Lower lobe of right lung (tissue), 2 donors: ENCODE measurements around the gene TTC22. TPM values are rescaled to one million over a fixed set of nuclear protein-coding genes. Genes with fewer than 3 reads are reported as not detected.

Experiments used
- ATAC-seq, 2 donors: fragments of 200-7000 bp; cut with Tn5 transposase; one replicate each; pipeline ENCODE4 v1.9.1; 2020 to 2022; ENCODE audit warnings: mild to moderate bottlenecking in 2 of 2, moderate library complexity in 2 of 2
- DNase-seq: peaks from one replicate; pipeline ENCODE4 v3.0.0-alpha.2; 2020
- H3K27ac ChIP-seq: fragments of 200-600 bp; one replicate; pipeline ENCODE4 v1.8.0; 2022
- H3K27me3 ChIP-seq: fragments of 200-600 bp; one replicate; pipeline ENCODE4 v1.8.0; 2022; ENCODE audit warnings: low read depth
- H3K36me3 ChIP-seq: fragments of 200-600 bp; one replicate; pipeline ENCODE4 v1.8.0; 2022; ENCODE audit warnings: mild to moderate bottlenecking
- H3K4me1 ChIP-seq: fragments of 200-600 bp; one replicate; pipeline ENCODE4 v1.8.0; 2022
- H3K4me3 ChIP-seq: fragments of 200-600 bp; one replicate; pipeline ENCODE4 v1.8.0; 2022; ENCODE audit warnings: mild to moderate bottlenecking
- H3K9me3 ChIP-seq: fragments of 200-600 bp; one replicate; pipeline ENCODE4 v1.8.0; 2022
- CTCF ChIP-seq: fragments of 200-600 bp; IDR thresholded peaks from one replicate; pipeline ENCODE4 v1.8.0; 2022; ENCODE audit warnings: antibody characterized with exemption, mild to moderate bottlenecking
- intact Hi-C: fragments of 100-400 bp; cut with DNase I; formaldehyde crosslinking; loops from one replicate; pipeline ENCODE4 v1.11.0; 2022
- total RNA-seq: library from RNA; stranded (reverse); fragmentation: NEBNext Ultra II Directional; extraction: Animal tissue kit (Norgen Biotek cat#: 25700); gene quantifications from one replicate; pipeline ENCODE4 v1.2.1, GENCODE V29; 2021
- donor health status: DM: no; HTN: yes; CAD: no; lungs with severe emphysema.

The TTC22 gene
- total RNA-seq, 1 donor from 2014 or later = 8.4 TPM

- DNase-seq (no peak), ATAC-seq (no peak)
- Histone ChIP-seq H3K27ac (no peak overlapping the region), H3K36me3 (no peaks in the 10 kb centered on the region), H3K9me3 (no peaks in the 10 kb centered on the region), H3K4me3 (no peak overlapping the region), H3K27me3 (peaks cover 2% of the 10 kb centered on the region), H3K4me1 (peaks cover 6% of the 10 kb centered on the region)
- TF ChIP-seq CTCF = no peak
- intact Hi-C loops = no loop called here
These were observed 5.8 kb downstream of the TTC22 start for GRCh38 chr1:54795356-54795665.

DNA sequence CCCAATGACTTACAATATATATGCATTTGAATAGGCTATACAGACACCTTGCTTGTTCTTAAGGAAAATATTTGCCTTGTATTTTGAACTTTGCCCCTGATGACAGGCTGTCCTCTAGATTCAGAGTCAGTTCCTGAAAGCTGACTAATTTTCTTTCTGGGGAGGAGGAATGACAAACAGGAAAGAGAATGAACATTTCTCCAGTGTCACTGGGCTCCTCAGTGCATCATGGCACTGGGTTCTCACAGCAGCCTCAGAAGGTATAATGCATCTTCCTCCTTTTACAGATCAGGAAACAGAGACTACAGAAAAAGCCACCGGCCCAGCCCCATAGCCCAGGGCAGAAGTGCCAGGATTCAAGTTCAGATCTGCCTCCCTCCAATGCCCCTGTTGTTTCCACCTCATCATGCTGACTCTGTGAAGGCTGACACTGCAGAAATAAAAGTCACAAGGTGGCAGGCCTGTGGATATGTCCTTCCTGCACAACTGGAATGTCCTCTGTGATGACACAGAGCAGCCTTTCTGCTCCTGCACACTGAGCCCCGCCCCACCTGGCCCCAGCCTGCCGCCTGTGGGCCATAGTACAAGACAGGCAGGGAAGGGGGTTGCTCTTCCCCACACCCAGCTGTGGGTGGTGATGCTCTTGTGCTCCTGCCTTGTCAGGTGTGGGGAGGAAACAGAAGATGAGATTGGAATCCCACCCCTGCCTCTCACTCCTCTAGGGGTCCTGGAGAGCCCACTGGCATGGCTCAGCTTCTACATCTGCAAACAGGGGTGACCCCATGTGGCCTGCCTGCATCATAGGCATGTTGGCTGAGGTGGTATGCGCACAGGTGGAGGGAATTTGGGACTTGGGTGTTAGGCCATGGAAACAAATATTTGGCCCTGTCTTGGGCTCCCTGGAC is 6.4 kb downstream of the TTC22 start:
- Histone ChIP-seq H3K4me1 (no peaks in the 10 kb centered on the region), H3K27ac (no peak overlapping the region), H3K27me3 (no peaks in the 10 kb centered on the region), H3K36me3 (no peaks in the 10 kb centered on the region), H3K9me3 (no peaks in the 10 kb centered on the region), H3K4me3 (no peak overlapping the region)
- no peak for TF ChIP-seq CTCF
- DNase-seq (no peak), ATAC-seq (no peak)
- intact Hi-C loops = no loop called here

DNA sequence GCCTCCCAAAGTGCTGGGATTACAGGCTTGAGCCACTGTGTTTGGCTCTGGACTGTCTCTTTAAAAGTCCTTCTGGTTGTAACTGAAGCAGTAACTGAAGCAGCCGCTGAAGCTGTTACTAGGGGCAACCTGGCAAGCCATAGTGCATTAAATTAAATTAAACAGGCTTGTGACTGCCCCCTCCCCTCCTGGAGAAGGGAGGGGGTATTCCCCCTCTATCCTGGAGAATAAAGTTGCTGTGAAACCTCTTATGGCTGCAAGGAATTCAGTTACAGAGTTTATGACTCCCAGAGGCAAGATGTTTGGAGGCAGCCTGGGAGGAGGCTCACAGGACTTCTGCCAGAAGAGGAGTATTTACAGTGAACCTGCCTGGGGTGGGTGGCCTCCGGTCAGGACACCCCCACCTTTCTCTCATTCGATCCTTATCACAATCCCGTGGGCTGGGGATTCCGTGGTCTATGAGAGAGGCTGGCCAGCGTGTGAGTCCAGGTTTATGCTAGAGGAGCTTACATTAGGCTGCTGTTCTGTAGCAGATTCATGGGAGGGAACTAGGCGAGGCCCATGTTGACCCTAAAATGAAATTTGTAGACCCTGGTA is 8.3 kb downstream of the TTC22 start:
- intact Hi-C loops = no loop called here
- no peaks in the 10 kb centered on the region for H3K9me3 ChIP-seq
- H3K27ac ChIP-seq = no peak overlapping the region
- no peaks in the 10 kb centered on the region for H3K27me3 ChIP-seq
- no peaks in the 10 kb centered on the region for H3K4me1 ChIP-seq
- no peaks in the 10 kb centered on the region for H3K36me3 ChIP-seq
- no peak for TF ChIP-seq CTCF
- peak; percentile 23 for DNase-seq
- no peak for ATAC-seq
- no peak overlapping the region for H3K4me3 ChIP-seq

DNA sequence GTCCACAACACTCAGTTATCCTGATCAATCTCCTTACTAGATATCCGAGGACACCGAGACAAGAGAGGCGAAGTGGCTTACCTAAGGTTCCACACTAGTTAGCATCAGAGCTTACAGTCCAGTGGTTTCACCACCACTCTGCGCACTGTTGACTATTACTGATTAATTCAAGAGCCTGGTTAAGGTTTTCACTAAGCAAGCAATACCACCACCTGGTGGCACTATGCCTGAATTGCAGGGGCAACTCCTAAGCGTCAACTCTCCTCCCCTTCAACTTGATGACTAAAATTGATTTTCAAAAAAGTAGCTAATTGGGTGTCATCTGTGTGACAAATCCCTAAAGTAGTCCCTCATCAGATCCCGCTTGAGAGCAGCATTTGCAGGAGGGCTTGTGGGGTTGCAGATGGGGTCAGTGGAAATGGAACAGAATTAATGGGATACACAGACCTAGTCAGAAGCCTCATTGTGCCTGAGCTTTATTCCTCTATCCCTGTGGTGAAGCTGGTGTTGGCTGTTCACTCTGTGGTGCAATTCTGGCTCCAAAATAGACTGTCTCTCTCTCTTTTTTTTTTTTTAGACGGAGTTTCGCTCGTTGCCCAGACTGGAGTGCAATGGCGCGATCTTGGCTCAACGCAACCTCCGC is 9.1 kb downstream of the TTC22 start:
- peak; percentile 46 for TF ChIP-seq CTCF
- Histone ChIP-seq H3K27ac (no peak overlapping the region), H3K4me1 (no peaks in the 10 kb centered on the region), H3K4me3 (no peak overlapping the region), H3K36me3 (no peaks in the 10 kb centered on the region), H3K9me3 (no peaks in the 10 kb centered on the region), H3K27me3 (no peaks in the 10 kb centered on the region)
- DNase-seq = no peak
- intact Hi-C loops = no loop called here
- no peak for ATAC-seq

- Histone ChIP-seq H3K9me3 (no peaks in the 10 kb centered on the region), H3K4me1 (no peaks in the 10 kb centered on the region), H3K4me3 (no peak overlapping the region), H3K27ac (no peak overlapping the region), H3K36me3 (no peaks in the 10 kb centered on the region), H3K27me3 (no peaks in the 10 kb centered on the region)
- DNase-seq (no peak), ATAC-seq (no peak)
- TF ChIP-seq CTCF = no peak
- intact Hi-C loops = no loop called here
These were observed 12.7 kb downstream of the TTC22 start for GRCh38 chr1:54788459-54788858.
